Measurements from ENCODE around the gene GRIPAP1.
A peak's percentile ranks its signal among the peaks of the same experiment; 100 is the strongest.

The GRIPAP1 gene

GRCh38 chrX:48965959-48966358, 36.1 kb downstream of the GRIPAP1 start:
- TF ChIP-seq CTCF (IDR thresholded peaks at IDR 0.05; ENCODE audit: unreplicated experiment in 3 of 3): no peak
- Mint-ChIP-seq H3K27ac (no peak overlapping the region), H3K4me1 (peaks cover 10% of the 10 kb centered on the region), H3K36me3 (ENCODE audit: low read depth) (no peaks in the 10 kb centered on the region), H3K9me3 (peaks cover 11% of the 10 kb centered on the region), H3K27me3 (ENCODE audit: low read depth) (no peaks in the 10 kb centered on the region), H3K4me3 (no peak overlapping the region)

GRCh38 chrX:48961585-48962091, 40.4 kb downstream of the GRIPAP1 start:
- Mint-ChIP-seq H3K4me1 (peaks cover 21% of the 10 kb centered on the region), H3K27me3 (ENCODE audit: low read depth) (no peaks in the 10 kb centered on the region), H3K36me3 (ENCODE audit: low read depth) (no peaks in the 10 kb centered on the region), H3K27ac (peak overlapping the region; percentile 95 to 98 (median 97)), H3K4me3 (peak overlapping the region; percentile 46 to 74 (median 72)), H3K9me3 (peaks cover 4% of the 10 kb centered on the region)
- no peak for TF ChIP-seq CTCF (IDR thresholded peaks at IDR 0.05; ENCODE audit: unreplicated experiment in 3 of 3)

- H3K27me3 Mint-ChIP-seq (ENCODE audit: low read depth): no peaks in the 10 kb centered on the region
- H3K27ac Mint-ChIP-seq: peak overlapping the region; percentile 81 to 98 (median 97)
- H3K9me3 Mint-ChIP-seq: peaks cover 4% of the 10 kb centered on the region
- TF ChIP-seq CTCF (IDR thresholded peaks at IDR 0.05; ENCODE audit: unreplicated experiment in 3 of 3): no peak
- H3K4me1 Mint-ChIP-seq: peaks cover 30% of the 10 kb centered on the region
- no peaks in the 10 kb centered on the region for H3K36me3 Mint-ChIP-seq (ENCODE audit: low read depth)
- H3K4me3 Mint-ChIP-seq: peak overlapping the region; percentile 54 to 73 (median 72)
Measured at GRCh38 chrX:48960291-48960690, 41.8 kb downstream of the GRIPAP1 start.

GRCh38 chrX:48958635-48959094, 43.4 kb downstream of the GRIPAP1 start:
- H3K4me1 Mint-ChIP-seq: peaks cover 37% of the 10 kb centered on the region
- no peak for TF ChIP-seq CTCF (IDR thresholded peaks at IDR 0.05; ENCODE audit: unreplicated experiment in 3 of 3)
- peaks cover 5% of the 10 kb centered on the region for H3K36me3 Mint-ChIP-seq (ENCODE audit: low read depth)
- H3K4me3 Mint-ChIP-seq: peak overlapping the region; percentile 98 to 100 (median 99)
- H3K9me3 Mint-ChIP-seq: peaks cover 2% of the 10 kb centered on the region
- no peaks in the 10 kb centered on the region for H3K27me3 Mint-ChIP-seq (ENCODE audit: low read depth)
- H3K27ac Mint-ChIP-seq: peak overlapping the region; percentile 98 to 100 (median 100)

- Mint-ChIP-seq H3K4me3 (peak overlapping the region; percentile 98 to 100 (median 99)), H3K27me3 (ENCODE audit: low read depth) (no peaks in the 10 kb centered on the region), H3K9me3 (no peaks in the 10 kb centered on the region), H3K27ac (peak overlapping the region; percentile 98 to 100 (median 100)), H3K36me3 (ENCODE audit: low read depth) (peaks cover 5% of the 10 kb centered on the region), H3K4me1 (peaks cover 43% of the 10 kb centered on the region)
- no peak for TF ChIP-seq CTCF (IDR thresholded peaks at IDR 0.05; ENCODE audit: unreplicated experiment in 3 of 3)
Measured at GRCh38 chrX:48957827-48958634, 44.0 kb downstream of the GRIPAP1 start.

Data from nephron (organoid).